Fibroblast of skin of abdomen (primary cell): Measurements from ENCODE around the gene SLCO4A1.
A peak's percentile ranks its signal among the peaks of the same experiment; 100 is the strongest.
"Not testable (repeated sequence)": the region's sequence is repeated elsewhere in the genome, so short reads cannot be mapped to it uniquely, and the experiment has no call there.

Source experiments
- DNase-seq: peaks from one replicate; pipeline ENCODE4 v3.0.0-alpha.2; 2013

Gene SLCO4A1

DNA sequence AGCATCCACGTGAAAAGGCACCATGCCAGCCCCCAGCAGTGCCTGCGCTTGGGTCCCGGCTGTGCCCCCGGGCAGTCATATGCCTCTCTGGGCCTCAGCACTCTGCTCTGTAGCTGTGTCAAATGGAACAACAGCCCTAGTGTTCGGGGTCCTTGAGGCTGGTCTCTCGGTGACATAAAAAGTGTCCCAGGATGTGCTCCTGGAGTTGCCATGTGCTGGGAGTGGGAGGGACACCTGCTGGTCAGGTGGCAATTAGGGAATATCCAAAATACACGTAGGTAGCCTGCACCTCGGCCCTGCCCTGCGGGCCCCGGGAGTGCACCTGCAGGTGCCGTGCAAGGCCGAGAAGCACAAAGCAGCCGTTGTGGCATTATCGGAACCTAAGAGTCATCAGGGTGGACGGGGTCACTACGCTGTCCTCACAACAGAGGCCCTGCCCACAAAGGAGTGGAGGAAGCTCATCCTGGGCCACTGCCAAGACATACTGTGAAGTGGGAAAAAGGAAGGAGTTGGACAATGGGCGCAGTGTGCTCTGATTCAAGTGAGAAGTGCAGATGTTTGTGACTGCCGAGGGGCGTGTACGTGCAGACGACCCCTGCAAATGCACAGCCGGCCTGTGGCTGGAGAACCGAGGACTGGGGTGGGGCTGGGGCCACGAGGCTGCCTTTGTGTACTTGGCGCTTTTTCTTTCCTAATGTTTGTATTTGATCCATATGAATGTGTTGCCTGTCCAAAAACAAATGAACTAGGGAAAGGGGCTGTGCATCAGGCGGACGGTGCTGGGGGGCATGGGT lies 24.6 kb downstream of the SLCO4A1 start:
- DNase-seq: no peak

DNA sequence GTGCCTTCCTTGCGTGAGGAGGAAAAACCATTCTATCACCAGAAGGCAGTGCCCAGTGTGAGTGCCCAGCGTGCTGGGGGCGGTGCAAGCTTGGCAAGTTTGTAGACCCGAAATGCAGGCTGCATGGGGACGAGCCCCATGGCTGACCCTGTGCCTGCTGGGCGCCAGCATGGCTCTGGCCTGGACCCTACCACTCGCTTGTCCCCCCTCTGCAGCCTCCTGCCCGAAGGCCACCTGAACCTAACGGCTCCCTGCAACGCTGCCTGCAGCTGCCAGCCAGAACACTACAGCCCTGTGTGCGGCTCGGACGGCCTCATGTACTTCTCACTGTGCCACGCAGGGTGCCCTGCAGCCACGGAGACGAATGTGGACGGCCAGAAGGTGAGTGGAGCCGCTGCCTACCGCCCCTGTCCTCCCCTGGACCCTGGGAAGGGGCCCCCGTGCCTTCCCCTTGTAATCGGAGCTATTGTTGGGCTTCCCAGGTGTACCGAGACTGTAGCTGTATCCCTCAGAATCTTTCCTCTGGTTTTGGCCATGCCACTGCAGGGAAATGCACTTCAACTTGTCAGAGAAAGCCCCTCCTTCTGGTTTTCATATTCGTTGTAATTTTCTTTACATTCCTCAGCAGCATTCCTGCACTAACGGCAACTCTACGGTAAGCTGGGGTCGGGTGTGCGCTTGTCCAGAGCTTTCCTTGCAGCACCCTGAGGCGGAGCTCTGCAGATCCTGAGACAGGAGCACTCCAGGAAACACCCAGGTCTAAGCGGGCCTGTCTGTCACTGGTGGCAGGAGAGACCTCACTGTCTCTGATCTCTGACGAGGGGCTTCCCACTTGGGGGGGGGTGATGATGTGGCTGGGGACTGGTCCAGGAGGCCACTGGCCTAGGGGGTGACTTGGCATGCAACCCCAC lies 25.5 kb downstream of the SLCO4A1 start:
- no peak for DNase-seq

DNA sequence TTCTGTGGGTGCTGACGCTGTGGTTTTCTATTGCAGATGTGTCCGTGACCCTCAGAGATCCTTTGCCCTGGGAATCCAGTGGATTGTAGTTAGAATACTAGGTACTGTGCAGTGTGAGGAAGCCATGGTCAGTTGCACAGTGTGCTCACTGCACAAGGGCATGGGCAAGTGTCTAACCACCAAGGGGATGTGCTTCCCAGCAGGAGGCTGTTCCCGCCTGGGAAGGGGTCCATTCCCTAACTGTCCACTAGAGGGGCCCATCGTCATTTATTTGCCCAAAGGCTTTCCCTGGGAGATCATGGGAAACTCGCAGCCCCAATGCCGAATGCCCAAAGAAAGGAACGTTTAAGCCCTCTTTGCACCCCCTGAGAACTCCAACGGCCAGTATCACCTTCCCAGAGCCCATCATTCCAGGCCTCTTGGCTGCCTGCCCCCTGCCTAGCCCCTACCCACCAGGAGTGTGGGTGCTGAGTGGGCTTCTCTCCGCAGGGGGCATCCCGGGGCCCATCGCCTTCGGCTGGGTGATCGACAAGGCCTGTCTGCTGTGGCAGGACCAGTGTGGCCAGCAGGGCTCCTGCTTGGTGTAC lies 26.2 kb downstream of the SLCO4A1 start:
- peak; percentile 71 for DNase-seq

DNA sequence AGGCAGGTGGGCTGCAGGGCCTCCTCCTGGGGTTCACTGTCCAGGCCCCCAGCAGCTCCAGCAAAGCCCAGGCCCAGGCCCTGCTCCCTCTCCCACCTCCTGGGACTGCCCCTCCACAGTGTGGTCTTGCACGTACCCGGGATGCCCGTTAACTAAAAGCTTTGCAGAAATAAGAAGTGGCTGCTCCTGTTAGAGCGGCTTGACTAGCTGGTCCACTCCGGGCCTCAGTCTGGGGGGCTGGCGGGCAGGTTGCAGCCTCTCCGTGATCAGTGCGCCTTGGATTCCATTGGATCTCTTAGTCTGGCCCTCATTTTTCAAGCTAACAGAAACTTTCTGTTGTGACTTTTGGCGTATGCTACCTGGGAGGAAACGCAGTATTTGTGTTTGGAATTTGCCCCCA lies 26.9 kb downstream of the SLCO4A1 start:
- no peak for DNase-seq

DNA sequence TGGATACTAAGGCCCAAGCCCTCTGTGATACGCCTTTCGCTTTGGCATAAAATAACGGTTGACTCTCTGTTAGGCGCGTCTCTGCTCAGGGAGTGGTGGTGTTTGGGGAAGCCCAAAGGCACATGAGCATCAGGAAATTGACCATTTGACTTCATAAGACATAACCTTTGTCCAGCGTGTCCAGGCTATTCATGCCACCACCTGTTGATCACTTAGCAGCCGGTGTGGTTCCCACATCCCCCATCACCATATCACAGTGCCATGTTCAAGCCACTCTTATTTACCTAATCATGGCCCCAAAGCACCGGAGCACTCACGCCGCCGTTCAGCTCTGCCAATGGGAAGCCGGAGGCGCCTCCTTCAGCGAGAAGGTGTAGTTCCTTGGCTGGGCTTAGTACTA lies 27.9 kb downstream of the SLCO4A1 start:
- no peak for DNase-seq

DNA sequence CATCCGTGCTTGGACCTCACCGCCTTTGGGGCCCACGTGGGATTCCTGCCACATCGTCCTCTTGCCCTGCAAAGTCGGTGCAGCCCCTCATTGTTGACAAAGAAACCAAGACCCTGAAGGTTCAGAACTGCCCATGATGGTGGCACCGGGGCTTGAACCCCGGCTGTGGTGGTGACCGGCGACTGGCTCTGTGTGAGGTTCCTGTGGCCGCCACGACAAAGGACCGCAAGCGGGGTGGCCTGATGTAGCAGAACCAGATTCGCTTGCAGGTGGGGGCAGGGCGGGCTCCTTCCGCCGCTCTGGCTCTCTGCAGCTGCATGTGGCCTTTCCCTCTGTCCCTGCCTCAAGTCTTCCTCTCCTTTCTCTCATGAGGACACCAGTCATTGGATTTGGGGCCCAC lies 28.7 kb downstream of the SLCO4A1 start:
- no peak for DNase-seq

DNA sequence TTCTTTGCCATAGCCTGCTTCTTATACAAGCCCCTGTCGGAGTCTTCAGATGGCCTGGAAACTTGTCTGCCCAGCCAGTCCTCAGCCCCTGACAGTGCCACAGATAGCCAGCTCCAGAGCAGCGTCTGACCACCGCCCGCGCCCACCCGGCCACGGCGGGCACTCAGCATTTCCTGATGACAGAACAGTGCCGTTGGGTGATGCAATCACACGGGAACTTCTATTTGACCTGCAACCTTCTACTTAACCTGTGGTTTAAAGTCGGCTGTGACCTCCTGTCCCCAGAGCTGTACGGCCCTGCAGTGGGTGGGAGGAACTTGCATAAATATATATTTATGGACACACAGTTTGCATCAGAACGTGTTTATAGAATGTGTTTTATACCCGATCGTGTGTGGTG lies 29.5 kb downstream of the SLCO4A1 start:
- DNase-seq: no peak

DNA sequence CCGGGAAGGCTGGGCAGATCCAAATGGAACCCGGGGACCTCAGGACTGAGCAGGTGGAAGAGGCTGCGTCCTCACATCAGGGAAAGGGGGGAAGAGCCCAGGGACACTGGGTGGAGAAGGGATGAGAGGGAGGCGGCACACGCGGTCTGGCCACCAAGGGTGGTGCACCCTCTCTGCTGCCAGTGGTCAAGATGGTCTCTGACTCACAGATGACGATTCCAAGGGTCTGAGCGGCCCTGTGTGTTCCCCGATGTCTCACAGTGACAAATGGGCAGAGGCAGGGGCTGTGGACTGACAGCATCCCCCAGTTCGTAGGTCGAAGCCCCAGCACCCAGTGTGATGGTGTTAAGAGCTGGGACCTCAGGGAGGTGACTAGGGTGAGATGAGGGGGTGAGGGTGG lies 32.1 kb downstream of the SLCO4A1 start:
- DNase-seq: no peak

DNA sequence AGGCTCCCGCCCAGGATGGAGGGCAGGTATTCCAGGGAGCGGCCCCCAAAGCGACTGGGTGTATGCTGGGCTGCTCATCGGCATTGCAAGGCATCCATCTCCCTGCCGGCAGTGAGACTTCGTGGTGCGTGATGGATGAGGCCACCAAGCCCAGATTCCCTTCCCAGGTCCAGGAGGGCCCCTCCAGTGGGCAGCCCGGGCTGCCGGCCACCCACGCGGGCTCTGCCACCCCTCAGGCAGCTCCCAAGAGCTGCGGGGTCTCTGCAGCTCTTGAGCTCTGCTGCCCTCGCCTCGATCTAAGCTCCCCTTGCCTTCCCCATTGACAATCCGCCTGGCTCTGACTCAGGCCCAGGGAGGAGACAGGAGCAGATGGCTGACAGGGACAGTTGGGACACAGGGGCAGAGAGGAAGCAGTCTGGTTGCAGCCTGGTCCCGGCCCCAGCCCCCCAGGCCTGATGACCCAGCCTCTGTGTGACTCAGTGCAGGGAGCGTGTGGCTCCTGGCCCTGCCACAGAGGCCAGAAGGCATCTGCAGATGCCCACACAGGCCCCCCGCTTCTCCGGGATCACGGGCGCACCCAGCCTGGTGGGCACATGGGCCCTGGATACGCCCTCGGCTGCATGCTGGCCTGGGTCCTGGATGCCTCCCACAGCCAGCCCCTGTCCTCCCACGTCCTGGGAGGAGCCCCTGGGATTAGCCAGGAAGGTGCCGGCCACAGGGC lies 33.0 kb downstream of the SLCO4A1 start:
- DNase-seq: no peak

DNA sequence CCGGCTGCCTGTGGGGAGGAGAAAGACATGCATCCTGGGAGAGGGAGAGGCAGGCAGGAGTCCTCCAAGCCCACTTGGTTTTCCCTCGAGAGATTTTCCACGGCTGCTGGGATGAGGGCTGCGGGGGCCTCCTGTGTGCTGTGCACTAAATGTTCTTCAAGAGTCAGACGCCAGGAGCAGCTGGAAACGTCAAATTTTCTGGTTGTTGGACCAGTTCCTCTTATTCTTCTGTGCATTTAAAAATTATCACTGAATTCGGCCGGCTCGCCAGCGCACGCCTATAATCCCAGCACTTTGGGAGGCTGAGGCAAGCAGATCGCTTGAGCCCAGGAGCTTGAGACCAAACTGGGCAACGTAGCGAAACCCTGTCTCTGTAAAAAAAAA lies 33.6 kb downstream of the SLCO4A1 start:
- DNase-seq: no peak

DNA sequence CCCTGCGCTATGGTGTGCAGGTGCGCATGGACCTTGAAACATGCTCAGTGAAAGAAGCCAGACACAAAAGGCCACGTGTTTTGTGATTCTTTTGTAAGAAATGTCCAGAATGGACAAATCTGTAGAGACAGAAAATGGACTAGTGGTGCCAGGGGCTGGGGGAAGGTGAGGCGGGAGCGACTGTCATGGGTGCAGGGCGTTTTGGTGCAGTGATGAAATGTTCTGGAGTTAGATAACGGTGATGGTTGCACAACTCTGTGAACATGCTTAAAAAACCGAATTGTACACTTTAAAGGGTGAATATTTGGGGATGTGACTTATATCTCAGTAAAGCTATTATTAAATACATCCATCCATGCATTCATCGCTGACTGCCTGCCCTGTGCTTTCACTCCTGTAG lies 34.7 kb downstream of the SLCO4A1 start:
- DNase-seq: no peak

DNA sequence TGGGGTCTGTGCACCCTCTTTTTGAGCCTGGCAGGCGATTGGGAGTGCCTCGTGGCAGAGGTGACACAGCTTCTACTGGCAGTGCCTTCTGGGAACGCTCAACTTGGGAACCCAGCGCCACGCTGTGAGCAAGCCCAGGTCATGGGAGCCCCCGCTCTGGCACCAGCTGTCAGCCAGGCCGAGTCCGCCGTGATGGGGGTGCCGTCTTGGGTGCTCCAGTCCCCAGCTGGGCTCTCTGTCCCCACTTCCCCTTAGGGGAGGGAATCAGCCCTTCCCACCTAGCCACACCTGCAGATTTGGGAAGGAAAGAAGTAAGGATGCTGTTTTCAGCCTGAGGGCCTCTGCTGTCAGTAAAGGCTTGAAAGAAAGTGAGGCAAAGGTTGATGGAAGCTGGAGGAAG lies 35.4 kb downstream of the SLCO4A1 start:
- DNase-seq: no peak

DNA sequence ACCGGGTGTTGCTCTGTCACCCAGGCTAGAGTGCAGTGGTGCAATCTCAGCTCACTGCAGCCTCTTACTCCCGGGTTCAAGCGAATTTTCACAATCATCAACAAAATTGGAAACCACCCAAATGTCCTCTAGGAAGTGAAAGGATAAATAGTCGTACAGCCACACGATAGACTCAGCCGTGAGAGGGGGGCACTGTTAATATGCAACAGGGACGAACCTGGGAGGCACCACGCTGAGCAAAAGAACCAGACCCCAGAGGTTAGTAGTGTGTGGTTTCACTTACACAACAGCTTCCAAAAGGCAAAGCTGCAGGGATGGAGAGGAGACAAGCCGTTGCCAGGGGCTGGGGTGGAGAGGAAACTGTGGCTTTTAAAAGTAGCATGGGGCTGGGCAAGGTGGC lies 36.2 kb downstream of the SLCO4A1 start:
- DNase-seq: no peak

DNA sequence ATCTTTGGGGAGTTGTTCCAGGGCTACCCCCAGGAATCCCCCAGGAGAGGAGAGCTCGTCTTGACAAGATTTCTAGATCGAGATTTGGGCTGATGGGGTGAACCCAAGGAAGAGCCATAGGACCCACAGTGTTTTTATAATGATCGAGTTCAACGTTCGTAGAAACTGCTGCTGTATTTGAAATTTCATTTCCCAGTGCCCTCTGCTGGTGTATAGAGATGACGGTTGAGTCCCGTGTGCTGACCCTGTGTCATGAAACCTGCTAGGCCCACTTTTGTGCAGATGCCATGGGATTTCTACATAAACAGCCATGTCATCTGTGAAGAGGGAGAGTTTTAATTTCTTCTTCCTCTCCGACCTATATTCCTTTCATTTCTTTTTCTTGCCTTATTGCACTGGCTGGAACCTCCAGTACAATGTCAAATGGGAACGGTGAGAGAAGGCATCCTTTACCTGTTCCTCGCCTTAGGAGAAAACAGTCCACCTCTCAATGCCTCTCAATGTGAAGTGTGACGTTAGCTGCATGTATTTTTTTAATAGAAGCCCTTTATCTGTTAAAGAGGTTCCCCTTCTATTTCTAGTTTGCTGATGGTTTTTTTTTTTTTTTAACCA lies 37.8 kb downstream of the SLCO4A1 start:
- DNase-seq: no peak

DNA sequence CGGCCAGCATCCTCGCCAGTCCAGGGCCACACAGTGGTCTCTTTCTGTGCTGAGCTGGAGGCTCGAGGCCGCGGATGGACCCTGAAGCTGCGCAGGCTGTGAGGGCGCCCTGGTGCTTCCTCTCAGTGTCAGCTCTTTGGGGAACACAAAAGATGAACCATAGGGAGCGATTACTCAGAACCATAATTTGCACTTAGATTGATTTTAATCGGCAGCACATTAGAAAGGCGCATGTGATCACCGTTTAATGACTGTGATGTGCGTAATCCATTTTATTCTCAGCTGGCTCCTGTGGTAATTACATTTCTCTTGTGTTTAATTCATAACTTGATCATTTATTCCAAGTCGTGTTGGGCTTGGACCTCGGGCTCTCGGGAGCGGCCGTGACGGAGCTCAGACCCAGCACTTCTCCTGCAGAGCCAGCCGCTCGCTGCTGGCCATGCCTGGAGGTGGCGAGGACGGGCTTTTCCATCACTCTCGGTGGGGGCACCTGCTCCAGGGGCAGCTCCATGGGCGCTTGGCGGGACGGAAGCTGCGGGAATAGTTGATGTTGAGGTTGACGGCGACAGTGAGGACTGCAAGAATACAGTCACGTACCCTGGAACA lies 40.7 kb downstream of the SLCO4A1 start:
- no peak for DNase-seq

DNA sequence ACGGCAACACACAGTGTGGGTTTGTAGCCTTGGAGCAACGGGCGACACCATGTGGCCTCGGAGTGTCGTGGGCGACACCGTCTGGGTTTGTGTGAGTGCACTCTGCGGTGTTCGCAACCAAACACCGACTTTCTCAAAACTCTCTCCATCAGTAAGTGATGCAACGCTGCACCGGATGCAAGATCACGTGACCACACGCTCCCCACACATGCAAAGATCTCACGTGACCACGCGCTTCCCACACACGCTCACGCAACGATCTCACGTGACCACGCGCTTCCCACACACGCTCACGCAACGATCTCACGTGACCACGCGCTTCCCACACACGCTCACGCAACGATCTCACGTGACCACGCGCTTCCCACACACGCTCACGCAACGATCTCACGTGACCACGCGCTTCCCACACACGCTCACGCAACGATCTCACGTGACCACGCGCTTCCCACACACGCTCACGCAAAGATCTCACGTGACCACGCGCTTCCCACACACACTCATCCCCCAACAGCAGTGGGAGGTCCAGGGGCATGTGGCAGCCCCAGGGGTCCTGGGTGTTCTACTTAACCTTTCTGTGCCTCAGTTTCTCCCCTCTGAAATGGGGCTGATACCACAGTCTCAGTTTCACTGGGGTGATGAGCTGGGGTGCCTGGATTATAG lies 41.5 kb downstream of the SLCO4A1 start:
- DNase-seq: not testable (repeated sequence)

DNA sequence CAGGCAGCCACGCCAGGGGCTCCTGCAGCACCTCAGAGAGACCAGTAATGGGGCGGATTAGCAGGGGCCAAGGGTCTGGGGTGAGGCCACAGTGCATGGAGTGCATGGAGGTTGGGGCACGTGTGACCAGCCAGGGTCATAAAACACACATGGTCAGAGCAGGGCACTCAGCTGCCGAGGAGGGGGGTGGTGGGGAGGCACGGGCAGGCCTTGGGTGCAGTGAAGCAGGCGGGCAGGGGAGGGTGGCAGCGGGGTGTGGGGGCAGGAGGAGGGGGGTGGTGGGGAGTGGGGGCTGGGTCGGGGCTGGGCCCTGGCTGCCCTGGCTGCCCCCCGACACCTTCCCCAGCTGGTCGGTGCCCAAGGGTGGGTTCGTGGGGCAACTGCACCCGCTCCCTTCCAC lies 42.7 kb downstream of the SLCO4A1 start:
- no peak for DNase-seq

DNA sequence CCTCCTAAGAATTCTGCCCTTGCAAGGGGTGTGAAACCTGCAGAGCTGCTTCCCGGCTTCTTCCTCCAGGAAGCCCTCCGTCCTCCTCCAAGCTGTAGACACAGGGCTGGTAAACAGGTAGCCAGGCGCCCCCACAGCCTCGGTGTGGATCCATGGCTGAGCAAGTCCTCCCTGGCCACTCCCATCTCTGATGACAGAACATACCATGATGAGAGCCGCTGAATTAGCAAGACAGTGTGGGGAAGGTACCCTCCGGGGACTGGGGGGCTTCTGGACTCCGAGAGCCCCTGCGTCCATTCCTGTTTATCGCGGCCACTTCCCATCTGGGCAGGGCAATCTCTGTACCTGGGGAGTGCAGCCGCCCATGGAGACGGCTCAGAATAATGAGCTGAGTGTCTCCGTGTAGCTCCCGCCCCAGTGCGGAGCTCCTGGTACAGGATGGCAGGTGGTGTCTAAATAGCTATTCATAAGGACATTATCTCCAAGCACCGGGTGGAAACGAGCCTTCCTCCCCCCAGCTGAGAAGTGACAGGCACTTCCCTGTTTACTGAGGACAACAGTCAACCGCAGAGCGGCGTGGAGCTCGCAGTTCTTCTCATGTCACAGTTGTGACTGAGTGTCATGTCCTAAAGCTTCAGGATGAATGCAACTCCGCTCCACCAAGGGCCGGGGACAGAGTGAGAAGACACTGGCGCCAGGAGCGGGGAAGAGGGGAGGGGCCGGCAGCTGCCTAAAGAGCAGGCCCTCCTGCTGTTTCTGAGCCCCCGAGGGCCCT lies 43.7 kb downstream of the SLCO4A1 start:
- no peak for DNase-seq

DNA sequence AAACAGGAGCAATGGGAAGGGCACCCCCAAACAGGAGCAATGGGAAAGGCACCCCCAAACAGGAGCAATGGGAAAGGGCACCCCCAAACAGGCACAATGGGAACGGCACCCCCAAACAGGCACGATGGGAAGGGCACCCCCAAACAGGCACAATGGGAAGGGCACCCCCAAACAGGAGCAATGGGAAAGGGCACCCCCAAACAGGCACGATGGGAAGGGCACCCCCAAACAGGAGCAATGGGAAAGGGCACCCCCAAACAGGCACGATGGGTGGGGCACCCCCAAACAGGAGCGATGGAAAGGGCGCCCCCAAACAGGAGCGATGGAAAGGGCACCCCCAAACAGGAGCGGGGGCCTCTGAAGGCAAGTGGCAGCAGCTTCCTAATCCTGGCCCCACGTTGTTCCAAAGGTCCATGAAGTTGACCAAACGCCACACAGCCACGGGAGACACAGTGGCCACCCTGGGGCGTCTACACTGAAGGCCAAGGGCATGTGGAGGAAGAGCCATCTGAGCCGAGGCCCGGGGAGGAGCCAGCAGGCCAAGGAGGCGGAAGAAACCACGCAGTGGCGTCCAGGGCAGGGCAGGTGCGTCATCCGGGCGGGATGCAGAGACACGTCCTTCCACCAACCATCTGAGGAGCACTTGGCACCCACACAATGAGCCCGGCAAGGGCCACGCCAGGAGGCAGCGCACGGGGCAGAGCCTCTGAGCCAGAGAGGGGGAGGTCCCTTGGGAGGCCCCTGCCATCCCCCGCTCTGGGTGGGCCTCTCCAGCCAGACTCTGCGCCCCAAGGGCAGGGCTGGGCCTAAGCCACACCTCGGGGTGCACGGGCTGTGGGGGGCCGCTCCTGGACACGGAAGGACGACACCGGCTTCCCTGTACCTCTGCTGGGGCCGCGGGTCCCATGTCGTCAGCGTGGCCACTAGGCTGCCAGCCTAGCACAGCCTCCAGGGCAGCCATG lies 44.8 kb downstream of the SLCO4A1 start:
- DNase-seq: no peak
